Pancreas (tissue), 10 donors: ENCODE data around the gene MTFR1L. TPM values are rescaled to one million over a fixed set of nuclear protein-coding genes. Genes with fewer than 3 reads are reported as not detected.
"Not testable (repeated sequence)": the region's sequence is repeated elsewhere in the genome, so short reads cannot be mapped to it uniquely, and the experiment has no call there.

Experiments used
- ATAC-seq, 4 donors: fragments of 200-7000 bp; cut with Tn5 transposase; one replicate each; pipeline versions ENCODE4 v1.8.0 to v1.9.1; 2020; ENCODE audit warnings: mild to moderate bottlenecking in 4 of 4, moderate library complexity in 4 of 4
- DNase-seq, 6 donors: peaks; one replicate each; pipeline ENCODE4 v3.0.0-alpha.2; 2020
- FAIRE-seq: peaks from 2 replicates; lab custom pipeline; 2012; peaks lifted over from hg19 to GRCh38; lab: Jason Lieb, UNC
- H3K27ac ChIP-seq, 4 donors: fragments of 200-600 bp; sonication (generic); 1 replicate in 3 of 4; 2 replicates in 1 of 4; pipeline versions ENCODE4 v1.5.0 to v1.8.0; 2020
- H3K27me3 ChIP-seq, 4 donors: fragments of 200-600 bp; one replicate each; pipeline ENCODE4 v1.8.0; 2021
- H3K36me3 ChIP-seq, 3 donors: fragments of 200-600 bp; sonication (generic) in 1 of 3; one replicate each; pipeline versions ENCODE4 v1.5.0 to v1.8.0; 2020 to 2021
- H3K4me1 ChIP-seq, 3 donors: fragments of 200-600 bp; one replicate each; pipeline ENCODE4 v1.8.0; 2021
- H3K4me3 ChIP-seq, 4 donors: fragments of 200-600 bp; sonication (generic) in 2 of 4; one replicate each; pipeline versions ENCODE4 v1.5.0 to v1.8.0; 2020 to 2021
- H3K9me3 ChIP-seq, 4 donors: fragments of 200-600 bp; one replicate each; pipeline ENCODE4 v1.8.0; 2021
- CTCF ChIP-seq, 4 donors: fragments of 200-600 bp; sonication (generic) in 3 of 4; IDR thresholded peaks; one replicate each; pipeline versions ENCODE4 v1.5.0 to v1.8.0; 2021; ENCODE audit warnings: antibody characterized with exemption in 4 of 4
- WGBS, 2 donors: extraction: QIAGEN DNeasy Blood & Tissue Kit; methylation state at CpG; one replicate each; pipeline ENCODE4 v1.1.7; 2013; 5-methylcytosine and 5-hydroxymethylcytosine counted together
- intact Hi-C, 3 donors: fragments of 100-400 bp; cut with DNase I; formaldehyde crosslinking; loops; one replicate each; pipeline versions ENCODE4 v1.11.1 to v1.14.2; 2022
- polyA plus RNA-seq, 2 donors: library from polyadenylated mRNA; stranded (reverse); fragments of 200-250 nt; gene quantifications; one replicate each; pipeline ENCODE4 v1.2.3, GENCODE V29; 2013
- total RNA-seq, 6 donors: library from RNA; stranded (reverse); fragmentation: NEBNext Ultra II Directional in 4 of 6; extraction: Animal tissue kit (Norgen Biotek cat#: 25700) in 4 of 6; gene quantifications; one replicate each; pipeline versions ENCODE4 v1.2.1 to v1.2.4, GENCODE V29; 2021 to 2023
- donor health status: healthy with polysubstance abuse.
- donor health status: DM: no; HTN: no; CAD: no; lungs with moderate emphysema.
- donor health status: DM: no; HTN: no; CAD: no.
- donor health status: control.
- donor health status: control.
- donor health status: Bipolar disorder and iron deficiency.
- donor health status: DM: yes; HTN: yes; CAD: no.
- donor health status: DM: no; HTN: no; CAD: no.
- donor health status: DM: no; HTN: no; CAD: no.
- donor health status: DM: yes; HTN: yes; CAD: no.

MTFR1L gene
- total and polyA plus RNA-seq, 8 donors, result 24.0 to 59.6 (median 27.5) TPM

- intact Hi-C loops, result loop anchor here (10.0 kb wide), 2 partner anchors 158 to 168 kb away; partner anchors contain the start of gene PAFAH2 (in 1 of the 3)
- ATAC-seq (peak in 3 of 4 donors; percentile 20 to 31 (median 30)), FAIRE-seq (no peak), DNase-seq (no peak)
- Histone ChIP-seq H3K36me3 (peaks cover 0 to 13% (median 9%) of the 10 kb centered on the region in 3 donors), H3K4me1 (peaks cover 0 to 18% (median 0%) of the 10 kb centered on the region in 3 donors), H3K9me3 (no peaks in the 10 kb centered on the region), H3K4me3 (no peak overlapping the region), H3K27ac (peak overlapping the region in 2 of 4 donors; percentile 4 to 33), H3K27me3 (no peaks in the 10 kb centered on the region)
- TF ChIP-seq CTCF (IDR thresholded peaks at IDR 0.05), result no peak
- 62 to 69% methylated on average over 3 of the region's 3 CpGs for WGBS, 2 donors
Measured at GRCh38 chr1:25836695-25837094, 16.9 kb downstream of the MTFR1L start.

- Histone ChIP-seq H3K27me3 (no peaks in the 10 kb centered on the region), H3K4me1 (peaks cover 0 to 12% (median 0%) of the 10 kb centered on the region in 3 donors), H3K9me3 (no peaks in the 10 kb centered on the region), H3K36me3 (peaks cover 0 to 7% (median 6%) of the 10 kb centered on the region in 3 donors), H3K27ac (peak overlapping the region in 2 of 4 donors; percentile 4 to 23), H3K4me3 (no peak overlapping the region)
- peak; percentile 85 to 96 (median 94) for ATAC-seq
- intact Hi-C loops, result loop anchor here (10.0 kb wide), 2 partner anchors 157 to 167 kb away; partner anchors contain the start of gene PAFAH2 (in 1 of the 3)
- peak in 3 of 4 donors; percentile 30 to 43 (median 39) for TF ChIP-seq CTCF (IDR thresholded peaks at IDR 0.05)
- WGBS, 2 donors, result 57 to 59% methylated on average over 1 of the region's 1 CpG
- DNase-seq, result no peak
- no peak for FAIRE-seq
Measured at GRCh38 chr1:25837262-25837875, 17.6 kb downstream of the MTFR1L start.

- 96 to 97% methylated on average over 4 of the region's 4 CpGs for WGBS, 2 donors
- not testable (repeated sequence) for FAIRE-seq
Measured at GRCh38 chr1:25839808-25840207, 20.1 kb downstream of the MTFR1L start.

GRCh38 chr1:25843483-25843882, 23.7 kb downstream of the MTFR1L start:
- DNase-seq, result no peak
- 89 to 94% methylated on average over 3 of the region's 3 CpGs for WGBS, 2 donors
- no peaks in the 10 kb centered on the region for H3K36me3 ChIP-seq
- no peak for ATAC-seq
- no peak overlapping the region for H3K4me3 ChIP-seq
- TF ChIP-seq CTCF (IDR thresholded peaks at IDR 0.05), result no peak
- FAIRE-seq, result no peak
- no peaks in the 10 kb centered on the region for H3K9me3 ChIP-seq
- H3K4me1 ChIP-seq, result no peaks in the 10 kb centered on the region
- no peak overlapping the region for H3K27ac ChIP-seq
- no peaks in the 10 kb centered on the region for H3K27me3 ChIP-seq
- intact Hi-C loops, result no loop called here

More at GRCh38 chr1:25839808-25840207, 20.1 kb downstream of the MTFR1L start:
- H3K4me1 ChIP-seq, result peaks cover 0 to 12% (median 0%) of the 10 kb centered on the region in 3 donors
- not testable (repeated sequence) for H3K36me3 ChIP-seq, H3K4me3 ChIP-seq, H3K27me3 ChIP-seq, H3K9me3 ChIP-seq, ATAC-seq, DNase-seq, H3K27ac ChIP-seq
- intact Hi-C loops, result loop anchor here (10.0 kb wide), 2 partner anchors 155 to 165 kb away; partner anchors contain the start of gene PAFAH2 (in 1 of the 3)

- H3K9me3 ChIP-seq, result no peaks in the 10 kb centered on the region
- ATAC-seq (no peak), FAIRE-seq (no peak), DNase-seq (no peak)
- no peaks in the 10 kb centered on the region for H3K27me3 ChIP-seq
- no peak for TF ChIP-seq CTCF (IDR thresholded peaks at IDR 0.05)
- H3K4me3 ChIP-seq, result no peak overlapping the region
- WGBS, 2 donors, result 79 to 81% methylated on average over 3 of the region's 3 CpGs
- no peaks in the 10 kb centered on the region for H3K4me1 ChIP-seq
- no peaks in the 10 kb centered on the region for H3K36me3 ChIP-seq
- H3K27ac ChIP-seq, result no peak overlapping the region
- intact Hi-C loops, result no loop called here
Measured at GRCh38 chr1:25844536-25845337, 25.0 kb downstream of the MTFR1L start.
